ENCODE data around the gene LDLRAP1.

The LDLRAP1 gene

DNA sequence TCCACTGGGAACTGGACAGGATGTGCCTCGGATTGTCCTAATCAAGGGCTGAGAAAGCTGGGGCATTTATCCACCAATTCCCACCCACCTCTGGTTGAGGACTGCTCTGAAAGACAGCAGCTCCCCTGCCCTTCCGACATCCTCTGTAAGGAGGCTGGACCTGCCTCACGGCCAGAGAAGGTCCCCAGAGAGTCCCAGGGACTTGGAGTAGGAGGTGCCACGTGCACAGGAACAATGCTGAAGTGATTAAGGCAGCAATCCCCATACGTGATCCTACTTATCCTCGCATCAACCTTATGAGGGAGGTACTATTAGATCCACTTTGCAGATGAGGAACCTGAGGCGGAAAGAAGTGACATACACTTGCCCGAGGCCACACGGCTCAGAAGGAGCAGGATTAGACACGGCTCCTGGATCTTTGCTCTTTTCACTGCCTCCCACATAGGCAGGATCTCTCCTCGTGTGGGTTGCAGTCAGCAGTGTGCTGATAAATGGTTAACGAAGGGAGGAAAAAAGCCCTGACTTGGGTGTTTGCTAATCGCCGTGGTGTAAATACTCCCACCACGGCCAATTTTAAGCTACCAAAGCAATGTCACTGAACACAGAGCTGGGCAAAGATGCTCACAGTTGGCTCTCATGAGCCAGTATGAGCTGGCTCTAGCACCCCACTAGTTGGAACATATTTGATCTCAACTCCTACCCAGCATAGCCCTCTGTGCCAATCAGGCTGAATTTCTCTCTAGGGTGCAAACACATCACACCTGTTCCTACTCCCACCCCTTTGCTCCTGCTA is 18.6 kb upstream of the LDLRAP1 start:
- DNase-seq: no peak

DNA sequence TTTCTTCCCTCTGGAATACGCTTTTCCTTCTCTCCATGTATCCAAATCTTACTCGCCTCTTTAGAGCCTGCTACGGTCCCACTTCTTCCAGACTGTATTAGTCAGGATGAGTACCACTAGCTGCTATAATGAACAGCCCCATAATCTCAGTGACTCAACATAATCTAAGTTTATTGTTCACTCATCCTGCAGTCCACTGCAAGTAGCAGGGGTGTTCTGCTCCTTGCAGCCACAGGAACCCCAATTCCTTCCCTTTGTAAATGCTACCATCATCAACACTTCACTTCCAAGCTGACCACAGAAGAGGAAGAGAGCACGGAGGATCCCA is 18.1 kb upstream of the LDLRAP1 start:
- DNase-seq: no peak

DNA sequence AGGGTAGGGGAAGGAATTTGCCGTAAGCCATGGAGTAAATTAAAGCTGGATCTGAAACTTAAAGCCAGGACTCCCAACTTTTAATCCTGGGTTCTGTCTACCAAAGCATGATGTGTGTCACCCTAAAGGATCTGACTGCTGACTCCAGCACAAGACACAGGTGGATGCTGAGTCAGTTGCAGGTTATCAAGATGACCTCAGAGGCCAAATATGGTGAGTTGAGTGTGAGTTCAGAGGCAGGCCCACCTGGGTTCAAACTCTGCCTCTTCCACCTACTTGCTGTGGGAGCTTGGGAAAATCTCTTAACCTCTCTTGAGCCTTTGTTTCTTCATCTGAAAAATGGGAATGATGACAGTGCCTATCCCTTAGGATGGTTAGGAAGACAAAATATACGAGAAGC is 16.7 kb upstream of the LDLRAP1 start:
- DNase-seq: no peak

DNA sequence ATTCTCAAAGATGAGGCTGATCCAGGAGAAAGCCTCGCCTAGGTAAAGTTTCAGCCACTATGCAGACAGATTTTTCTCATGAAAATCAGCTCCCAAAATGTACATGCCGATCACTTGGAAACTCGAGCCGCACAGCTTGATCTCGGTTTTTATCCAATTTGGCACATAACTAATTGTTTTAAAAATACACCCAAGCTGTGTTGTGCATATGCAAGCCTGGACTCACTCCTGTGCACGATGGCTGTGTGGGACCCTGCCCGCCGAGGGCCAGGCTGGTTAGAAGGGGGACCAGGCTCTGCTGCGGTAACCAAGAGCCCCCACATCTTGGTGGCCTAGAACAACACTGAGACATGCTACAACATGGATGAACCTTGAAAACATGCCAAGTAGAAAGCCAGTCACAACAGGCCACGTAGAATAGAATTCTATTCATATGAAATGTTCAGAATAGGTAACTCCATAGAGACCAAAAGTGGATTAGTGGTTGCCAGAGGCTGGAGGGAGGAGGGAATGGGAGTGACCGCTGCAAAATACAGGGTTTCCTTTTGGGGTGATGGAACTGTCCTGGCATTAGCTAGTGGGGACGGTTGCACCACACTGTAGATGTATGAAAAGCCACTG is 16.1 kb upstream of the LDLRAP1 start:
- DNase-seq: no peak

DNA sequence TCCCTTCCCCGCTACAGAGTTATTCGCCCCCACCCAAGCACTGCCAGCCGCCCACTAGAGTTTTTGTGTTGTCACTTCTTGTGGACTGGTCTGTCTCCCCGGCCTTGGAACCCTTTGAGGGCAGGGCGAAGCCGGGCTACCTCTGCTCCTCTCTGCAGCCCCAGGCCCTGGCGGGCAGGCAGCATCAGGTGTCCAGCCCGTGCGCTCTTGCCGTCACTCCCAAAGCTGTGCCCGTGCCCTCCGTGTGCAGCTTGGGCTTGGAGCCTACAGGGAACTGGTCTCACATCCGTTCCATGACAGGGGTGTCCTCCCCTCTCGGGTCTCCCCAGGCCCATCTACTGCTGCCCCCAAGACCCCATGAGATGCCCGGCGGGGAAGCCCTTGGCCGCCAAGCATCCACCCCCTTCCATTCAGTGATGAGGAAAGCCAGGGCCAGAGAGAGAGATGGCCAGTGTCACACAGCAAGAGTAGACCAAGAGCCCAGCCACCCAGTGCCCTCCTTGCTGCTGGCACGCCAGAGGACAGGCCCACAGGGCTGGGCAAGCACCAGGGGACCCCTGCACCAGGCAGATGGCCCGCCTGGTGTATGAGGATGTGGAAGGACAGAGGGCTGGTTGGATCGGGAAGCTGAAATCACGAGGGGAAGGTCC is 15.3 kb upstream of the LDLRAP1 start:
- DNase-seq: no peak

DNA sequence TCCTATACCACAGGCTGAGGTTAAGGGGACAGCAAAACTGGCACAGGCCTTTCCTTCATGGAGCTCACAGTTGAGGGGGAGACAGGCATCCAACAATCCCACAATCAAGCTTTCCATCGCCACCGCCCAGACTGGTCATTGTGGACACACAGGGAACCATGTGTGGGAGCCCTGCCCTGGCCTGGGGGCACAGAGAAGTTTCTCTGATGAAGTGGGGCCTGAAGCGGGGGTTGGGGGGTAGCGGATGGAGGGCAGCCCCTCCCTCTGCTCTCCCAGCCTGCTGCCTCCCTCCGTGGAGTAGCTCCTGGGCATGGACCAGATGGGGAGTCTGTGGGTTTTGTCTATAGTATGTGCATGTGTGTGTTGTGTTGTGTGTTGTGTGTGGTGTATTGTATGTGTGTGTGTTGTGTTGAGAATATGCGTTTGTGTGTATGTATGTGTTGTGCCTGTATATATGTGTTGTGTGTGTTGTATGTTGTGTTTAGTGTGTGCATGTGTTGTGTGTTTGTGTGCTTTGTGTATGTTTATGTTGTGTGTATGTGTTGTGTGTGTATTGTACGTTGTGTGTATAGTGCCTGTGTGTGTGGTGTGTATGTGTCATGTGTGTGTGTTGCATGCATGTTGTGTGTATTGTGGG is 14.4 kb upstream of the LDLRAP1 start:
- no peak for DNase-seq

DNA sequence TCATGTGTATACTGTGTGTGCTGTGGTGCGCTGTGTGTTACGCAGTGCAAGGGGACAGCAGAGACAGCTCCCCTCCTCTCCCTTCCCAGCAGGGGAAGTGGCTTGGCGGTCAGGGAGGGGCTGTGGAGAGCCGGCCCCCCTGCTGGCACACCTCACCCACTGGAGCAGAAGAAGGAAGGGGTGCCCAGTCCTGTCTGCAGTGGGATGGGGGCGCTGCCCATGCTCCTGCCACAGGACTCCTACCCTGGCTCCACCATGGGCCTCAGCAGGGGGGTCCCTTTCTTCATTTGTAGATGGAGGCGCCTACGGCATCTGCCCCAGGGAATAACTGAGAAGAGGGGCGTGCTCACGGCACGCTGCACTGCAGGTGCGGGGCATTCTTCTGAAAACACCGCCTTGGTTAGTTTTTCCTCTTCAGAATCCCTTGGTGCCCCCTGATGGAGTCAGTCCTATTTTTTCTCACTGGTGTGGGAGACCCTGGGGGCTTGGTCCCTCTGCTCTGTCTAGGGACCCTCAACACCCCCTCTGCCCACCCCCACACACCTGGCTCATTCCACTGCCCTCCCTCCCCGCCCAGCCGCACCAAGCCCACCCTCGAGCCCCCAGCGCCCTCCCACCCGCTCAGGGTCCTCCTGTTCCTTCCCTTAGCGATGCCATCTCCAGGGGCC is 13.8 kb upstream of the LDLRAP1 start:
- DNase-seq: no peak

DNA sequence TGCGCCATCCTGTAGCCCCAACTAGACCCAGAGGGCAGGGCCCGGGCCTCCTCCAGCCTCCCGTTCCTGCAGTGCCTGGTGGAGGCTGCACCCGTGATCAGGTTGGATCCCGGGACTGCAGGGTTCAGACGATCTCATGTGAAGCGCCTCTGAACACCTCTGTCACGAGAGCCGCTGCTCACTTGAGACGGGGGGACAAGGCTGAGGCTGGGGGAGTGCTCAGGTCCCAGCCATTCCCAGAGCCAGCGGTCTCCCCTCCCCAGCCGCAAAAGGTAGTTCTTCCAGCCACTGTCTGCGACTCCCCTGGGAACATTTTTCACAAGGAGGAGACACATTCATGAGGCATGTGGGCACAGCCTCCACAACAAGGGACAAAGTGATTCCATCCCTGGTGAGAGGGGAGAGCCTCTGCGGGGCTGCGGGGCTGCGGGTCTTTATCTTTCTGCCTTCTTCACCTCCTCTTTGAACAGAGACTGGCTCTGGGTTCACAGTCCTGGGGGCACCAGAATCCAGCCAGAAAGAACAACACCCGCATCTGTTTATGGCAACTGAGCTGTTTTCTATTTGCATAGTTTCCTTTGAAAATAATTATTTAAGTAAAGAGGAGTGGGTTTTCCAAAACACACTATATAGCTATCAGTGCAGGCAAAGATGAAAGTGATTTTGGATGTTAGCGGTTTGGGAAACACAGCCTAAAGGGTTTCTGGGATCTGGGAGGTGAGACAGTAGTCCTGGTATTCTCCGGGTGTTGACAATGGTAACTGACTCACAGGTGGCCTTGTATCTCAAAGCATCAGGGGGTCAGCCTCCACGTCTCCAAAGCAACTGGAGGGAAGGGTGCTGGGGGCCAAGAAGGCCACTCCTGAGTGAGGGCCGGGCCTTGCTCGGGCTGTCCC is 13.0 kb upstream of the LDLRAP1 start:
- DNase-seq: no peak

DNA sequence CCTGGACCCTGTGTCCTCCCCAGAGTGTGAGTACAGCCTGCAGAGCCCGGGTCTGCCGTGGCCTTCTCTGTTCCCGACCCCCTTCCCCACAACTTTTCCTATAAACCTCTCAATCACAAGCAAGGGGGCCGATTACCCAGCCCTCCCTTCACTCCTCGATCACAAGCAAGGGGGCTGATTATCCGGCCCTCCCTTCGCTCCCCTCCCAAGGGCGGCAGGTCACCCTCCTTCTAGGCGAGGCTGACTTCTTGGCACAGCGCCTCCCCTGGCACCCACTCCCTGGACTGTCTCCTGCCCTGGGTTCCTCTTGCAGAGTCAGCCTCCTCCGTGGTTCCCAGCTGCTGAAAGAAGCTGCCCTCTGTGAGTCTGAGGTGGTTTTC is 12.3 kb upstream of the LDLRAP1 start:
- DNase-seq: no peak

DNA sequence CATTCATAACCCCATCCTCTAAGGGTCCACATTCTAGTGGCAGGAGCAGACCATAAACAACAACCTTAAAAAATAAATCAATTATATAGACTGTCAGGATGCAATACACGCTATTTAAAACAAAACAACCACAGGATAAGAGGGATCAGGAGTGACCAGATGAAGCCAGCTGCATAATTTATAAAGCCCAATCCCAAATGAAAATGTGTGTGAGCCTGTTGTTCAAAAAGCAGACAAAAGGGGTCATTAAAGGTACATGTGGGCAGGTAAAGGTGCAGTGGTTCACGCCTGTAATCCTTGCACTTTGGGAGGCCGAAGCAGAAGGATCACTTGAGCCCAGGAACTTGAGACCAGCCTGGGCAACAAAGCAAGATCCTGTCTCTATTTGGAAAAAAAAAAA is 10.4 kb upstream of the LDLRAP1 start:
- DNase-seq: no peak

DNA sequence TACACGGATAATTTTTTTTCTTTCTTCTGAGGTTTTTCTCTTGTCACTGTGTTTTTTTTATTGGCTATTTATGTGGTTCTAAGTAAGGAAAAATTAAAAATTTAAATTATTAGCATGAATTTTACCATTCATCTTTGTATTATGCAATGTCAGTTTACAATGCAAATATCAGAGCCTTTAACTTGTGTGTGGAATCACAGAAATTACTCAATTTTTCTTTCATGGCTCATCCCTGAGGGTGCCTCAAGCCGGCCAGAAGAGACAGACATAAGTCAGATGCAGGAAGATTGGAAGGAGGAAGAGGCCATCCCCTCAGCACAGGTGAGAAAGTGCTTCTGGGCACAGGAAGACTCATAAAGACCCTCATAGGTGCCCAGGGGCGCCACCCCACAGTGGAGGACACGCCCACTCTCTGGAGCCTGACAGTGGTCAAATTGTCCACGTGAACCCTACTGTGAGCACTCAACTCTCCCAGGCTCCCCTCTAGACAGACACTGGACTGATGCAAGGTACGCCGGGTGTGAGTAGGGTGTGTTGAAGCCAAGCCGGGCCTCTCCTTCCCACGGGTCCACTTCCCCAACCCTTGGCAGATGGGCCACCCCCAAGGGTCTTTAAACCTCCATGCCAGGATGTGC is 9.5 kb upstream of the LDLRAP1 start:
- no peak for DNase-seq

DNA sequence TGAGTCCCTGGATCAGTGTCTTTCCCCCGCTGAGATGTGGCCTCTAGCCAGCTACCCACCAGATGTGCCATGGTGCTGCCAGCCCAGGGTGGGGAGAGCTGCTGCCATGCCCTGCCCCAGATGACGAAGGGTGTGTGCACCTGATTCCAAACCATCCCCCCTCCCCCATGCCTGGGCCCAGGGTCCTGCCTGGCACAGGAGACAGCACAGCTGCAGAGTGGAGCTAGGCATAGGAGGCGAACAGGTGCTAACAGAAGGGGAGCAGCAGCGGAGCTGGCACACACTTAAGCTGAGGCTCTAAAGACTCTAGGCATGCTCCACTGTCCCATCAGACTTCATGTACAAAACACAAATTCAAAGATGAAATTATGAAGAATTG is 9.0 kb upstream of the LDLRAP1 start:
- no peak for DNase-seq

DNA sequence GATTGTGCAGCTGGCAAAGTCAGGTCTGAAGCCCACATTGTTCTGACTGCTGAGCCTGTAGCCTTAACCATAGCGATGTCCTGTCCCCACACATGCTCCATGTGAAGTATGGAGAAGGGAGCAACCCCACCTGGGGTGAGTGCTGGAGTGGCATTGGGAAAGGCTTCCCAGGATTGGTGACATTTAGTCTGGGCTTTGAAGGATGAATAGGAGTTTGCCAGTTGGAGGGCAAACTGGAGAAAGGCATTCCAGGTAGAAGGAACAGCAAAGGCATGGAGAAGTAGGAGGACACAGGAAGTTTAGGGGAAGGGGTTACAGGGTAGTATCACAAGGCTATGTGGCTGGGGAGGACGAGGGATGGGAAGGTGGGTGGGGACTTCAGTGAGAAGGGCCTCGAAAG is 7.3 kb upstream of the LDLRAP1 start:
- DNase-seq: no peak

DNA sequence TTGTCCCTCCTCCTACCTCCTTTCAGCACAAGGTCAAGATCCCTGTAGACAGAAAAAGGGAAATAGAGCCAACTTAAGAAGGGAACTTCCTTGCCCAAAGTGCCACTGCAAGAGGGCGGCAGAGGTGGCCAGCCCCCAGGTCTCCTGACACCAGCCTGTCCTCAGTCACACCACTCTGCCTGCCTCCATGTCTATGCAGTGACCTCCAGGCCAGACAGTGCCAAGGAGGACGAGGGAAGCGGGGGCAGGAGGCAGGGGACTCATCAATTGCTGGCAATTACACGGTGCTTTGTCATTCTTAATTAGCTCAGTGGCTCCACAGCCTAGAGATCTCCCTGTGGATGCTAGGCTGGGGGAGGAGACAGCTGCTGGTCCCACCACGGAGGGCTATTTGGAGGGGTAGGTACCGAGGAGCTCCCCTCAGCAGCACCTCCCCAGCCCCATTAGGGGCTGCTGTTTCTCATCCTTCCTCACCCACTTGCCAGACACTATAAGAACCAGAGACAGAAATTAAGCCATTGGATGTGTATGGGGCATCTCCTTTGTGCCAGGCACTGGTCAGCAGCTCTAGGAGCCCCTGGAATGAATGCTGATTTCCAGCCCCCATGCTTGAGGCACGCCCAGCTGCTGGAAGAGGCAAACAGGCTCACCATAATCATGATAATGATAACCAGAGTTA is 6.1 kb upstream of the LDLRAP1 start:
- DNase-seq: no peak

DNA sequence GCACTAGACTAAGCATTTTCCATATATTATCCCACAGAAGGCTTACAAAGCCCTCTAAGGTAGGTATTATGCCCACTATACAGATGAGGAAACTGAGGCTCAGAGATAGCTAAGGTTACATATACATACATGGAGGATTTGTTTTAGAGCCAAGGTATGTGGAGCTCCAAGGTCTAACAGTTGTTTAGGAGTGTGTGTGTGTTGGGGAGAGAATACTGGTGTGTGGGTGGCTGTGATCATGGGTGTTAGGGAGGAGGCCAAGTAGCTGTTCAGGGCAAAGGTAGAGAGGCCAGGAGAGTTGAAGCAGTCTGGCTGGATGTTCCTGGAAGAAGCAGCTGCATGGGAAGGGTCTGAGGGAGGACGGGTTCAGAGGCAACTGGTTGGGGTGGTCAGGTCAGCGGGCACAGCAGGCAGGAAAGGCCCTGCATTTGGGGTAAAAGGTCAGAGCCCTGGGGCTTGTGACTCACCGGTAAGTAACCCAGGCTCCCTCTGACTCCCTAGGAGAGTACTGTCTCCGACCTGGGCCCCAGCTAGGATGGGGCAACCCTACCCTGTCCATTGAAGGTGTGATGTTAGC is 5.1 kb upstream of the LDLRAP1 start:
- DNase-seq: no peak

DNA sequence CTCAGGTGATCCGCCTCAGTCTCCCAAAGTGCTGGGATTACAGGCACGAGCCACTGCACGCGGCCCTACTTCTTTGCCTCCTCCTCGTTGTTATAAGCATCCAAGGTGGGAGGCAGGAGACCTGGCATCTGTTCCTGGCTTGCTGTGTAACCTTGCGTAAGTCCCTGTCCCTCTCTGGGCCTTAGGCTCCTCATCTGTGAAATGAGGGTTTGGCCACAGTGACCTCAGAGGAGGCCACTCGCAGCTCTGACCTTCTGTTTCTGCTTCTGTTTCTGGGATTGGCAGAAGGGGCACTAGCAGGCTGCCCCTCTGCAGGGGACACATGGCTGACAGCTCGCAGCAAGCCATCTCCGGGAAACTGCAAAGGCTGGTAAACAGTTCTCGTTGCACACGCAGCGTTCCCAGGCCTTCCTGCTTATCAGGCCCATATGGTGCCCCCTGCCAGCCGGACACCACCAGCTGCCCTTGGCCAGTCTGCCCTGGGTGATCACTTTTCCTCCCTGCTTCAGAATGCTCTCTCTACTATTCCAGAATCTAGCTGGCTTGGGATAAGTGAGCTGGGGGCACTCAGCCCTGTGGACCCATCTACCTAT is 2.6 kb upstream of the LDLRAP1 start:
- no peak for DNase-seq

DNA sequence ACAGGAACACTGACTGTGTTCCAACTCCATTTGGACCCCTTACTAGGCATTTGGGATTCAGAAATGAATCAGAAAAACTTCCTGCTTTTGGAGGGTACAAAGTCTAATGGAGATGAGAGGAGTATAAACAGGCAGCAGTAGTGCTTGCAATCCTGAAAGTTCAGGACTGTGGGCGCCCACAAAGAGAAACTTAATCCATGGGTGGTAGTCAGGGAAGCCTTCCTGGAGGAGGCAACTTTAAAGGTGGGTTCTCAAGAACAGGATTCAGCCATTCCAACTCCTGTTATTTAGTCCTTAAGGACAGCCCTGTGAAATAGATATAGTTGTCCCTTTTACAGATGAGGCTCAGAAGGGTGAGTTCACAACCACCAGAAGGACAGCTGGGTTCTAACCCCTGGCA is 2.0 kb upstream of the LDLRAP1 start:
- no peak for DNase-seq

DNA sequence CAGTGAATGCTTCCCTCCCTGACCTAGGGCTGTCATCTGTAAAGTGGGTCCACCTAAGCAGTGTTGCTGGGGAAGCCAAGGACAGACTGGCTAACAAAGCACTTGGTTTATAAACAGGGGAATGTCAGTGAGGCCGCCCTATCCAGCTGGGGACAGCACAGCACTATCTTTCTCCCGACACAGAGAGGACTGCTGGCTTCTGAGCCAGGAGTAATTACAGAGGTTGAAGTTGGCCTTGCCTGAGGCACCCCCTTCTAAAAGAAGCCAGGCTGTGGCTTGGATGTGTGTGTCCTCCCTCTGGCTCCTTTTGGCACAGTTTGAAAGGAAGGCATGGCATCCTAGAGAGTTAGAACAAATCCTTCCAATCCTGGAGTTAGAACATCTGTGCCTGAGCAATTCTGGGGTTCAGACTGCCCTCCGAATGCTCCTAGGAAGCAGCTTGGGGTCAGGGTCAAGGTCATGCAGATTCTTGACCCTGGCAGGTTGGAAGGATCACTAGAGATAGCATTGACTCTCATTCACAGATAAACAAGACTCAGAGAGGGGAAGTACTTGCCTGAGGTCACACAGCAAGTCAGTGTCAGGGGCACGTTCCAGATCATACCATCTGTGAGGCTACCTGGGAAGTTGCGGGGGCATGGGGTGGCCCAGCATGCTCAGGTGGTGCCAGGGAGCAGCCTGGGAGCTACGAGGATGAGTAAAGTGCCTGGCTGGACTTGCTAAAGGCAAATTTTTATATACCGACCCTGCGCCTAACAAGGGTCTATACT is 1.3 kb upstream of the LDLRAP1 start:
- DNase-seq: no peak

DNA sequence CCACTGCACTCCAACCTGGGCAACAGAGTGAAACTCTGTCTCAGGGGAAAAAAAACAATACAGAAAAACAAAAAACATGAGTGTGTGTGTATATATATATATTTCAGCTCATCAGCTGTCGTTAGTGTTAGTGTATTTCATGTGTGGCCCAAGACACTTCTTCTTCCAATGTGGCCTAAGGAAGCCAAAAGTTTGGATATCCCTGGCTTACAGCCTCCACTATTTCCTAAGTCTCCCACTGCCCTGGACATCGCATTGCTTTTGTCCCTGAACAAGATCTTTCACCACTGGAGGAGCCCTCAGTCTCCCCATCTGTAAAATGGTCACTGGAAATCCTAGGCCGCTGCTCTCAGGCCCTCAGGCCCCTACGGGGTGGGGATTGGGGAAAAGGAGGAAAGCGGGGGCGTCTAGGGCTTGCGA is 391 bp upstream of the LDLRAP1 start:
- no peak for DNase-seq
